Left renal pelvis (tissue), 4 donors: ENCODE measurements around the gene ALPL. TPM values are rescaled to one million over a fixed set of nuclear protein-coding genes. Genes with fewer than 3 reads are reported as not detected.

Experiments used
- DNase-seq, 4 donors: peaks; one replicate each; pipeline ENCODE4 v3.0.0-alpha.2; 2013; ENCODE audit warnings: low read depth in 4 of 4, low spot score in 3 of 4
- polyA plus RNA-seq, 4 donors: library from polyadenylated mRNA; unstranded; fragments of 120-200 nt; gene quantifications; one replicate each; pipeline ENCODE4 v1.2.1, GENCODE V29; 2013; ENCODE audit not compliant: insufficient read length in 4 of 4

The ALPL gene
- polyA plus RNA-seq, 4 donors, result 7.6 to 46.8 (median 28.9) TPM

DNA sequence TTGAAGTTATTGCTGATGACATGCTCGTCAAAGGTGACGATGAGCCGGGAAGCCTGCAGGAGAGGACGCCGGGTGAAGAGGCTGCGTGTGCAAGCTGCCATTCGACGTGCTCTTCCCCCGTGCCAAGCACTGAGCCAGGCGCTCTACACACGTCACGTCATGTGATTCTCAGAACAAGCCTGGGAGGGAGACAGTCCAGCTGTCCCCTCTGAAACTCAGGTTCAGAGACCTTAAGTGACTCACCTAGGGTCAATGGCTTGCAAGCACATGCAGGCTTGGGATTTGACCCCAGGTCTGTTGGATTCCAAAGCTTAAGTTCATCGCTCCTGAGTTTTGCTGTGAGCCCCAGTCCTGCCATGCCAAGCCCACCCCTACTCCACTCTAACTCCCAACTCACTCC, 102.8 kb downstream of the ALPL start:
- no peak for DNase-seq

GRCh38 chr1:21613072-21613867, 104.0 kb downstream of the ALPL start:
- DNase-seq, result no peak

- no peak for DNase-seq
Measured at GRCh38 chr1:21614419-21615115, 105.3 kb downstream of the ALPL start.

GRCh38 chr1:21616372-21616771, 107.1 kb downstream of the ALPL start:
- no peak for DNase-seq

DNA sequence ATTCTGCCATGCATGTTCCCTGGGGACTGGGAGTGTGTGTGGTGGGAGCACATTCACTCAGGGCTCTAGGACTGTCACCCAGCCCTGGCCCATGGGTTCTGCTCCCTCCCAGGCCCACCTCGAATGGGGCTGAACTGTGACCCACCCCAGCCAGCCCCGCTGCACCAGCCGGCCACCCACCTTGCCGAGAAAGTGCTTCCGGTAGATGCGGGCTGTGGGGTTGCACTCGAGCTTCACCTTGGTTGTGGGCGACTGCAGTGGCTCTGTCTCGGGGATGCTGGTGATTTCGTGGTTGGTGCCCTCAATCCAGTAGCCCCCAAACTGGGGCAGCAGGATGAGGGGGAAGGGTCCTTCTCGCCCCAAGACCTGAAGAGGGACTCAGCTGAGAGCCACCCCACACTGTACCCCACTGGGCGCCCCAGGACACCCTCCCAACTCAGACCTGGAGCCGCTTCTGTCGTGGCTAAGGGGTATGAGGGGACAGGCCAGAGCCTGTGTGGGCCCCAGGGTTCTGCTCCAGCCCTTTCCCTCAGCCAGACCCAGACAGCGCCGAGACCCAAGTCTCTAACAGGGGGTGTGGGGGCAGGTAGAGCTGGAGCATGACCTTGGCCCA, 108.0 kb downstream of the ALPL start:
- DNase-seq, result no peak

DNA sequence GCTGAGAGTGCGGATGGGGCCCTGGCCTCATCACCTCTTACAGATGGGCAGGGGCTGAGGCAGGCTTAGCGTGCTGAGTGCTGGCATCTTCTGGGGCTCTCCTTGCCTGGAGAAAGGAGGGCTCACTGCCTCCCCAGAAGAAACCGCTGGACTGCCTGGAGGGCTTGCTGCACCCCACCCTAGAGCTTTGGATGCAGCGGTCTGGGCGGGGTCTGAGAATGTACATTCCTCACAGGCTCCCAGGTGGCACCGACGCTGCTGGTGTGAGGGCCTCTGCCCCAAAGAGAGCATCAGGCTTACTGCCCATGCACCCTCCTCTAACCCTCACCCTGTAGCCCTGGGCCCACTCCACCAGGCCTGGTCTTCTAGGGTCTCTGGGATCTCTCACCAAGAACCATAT, 108.8 kb downstream of the ALPL start:
- DNase-seq, result no peak

DNA sequence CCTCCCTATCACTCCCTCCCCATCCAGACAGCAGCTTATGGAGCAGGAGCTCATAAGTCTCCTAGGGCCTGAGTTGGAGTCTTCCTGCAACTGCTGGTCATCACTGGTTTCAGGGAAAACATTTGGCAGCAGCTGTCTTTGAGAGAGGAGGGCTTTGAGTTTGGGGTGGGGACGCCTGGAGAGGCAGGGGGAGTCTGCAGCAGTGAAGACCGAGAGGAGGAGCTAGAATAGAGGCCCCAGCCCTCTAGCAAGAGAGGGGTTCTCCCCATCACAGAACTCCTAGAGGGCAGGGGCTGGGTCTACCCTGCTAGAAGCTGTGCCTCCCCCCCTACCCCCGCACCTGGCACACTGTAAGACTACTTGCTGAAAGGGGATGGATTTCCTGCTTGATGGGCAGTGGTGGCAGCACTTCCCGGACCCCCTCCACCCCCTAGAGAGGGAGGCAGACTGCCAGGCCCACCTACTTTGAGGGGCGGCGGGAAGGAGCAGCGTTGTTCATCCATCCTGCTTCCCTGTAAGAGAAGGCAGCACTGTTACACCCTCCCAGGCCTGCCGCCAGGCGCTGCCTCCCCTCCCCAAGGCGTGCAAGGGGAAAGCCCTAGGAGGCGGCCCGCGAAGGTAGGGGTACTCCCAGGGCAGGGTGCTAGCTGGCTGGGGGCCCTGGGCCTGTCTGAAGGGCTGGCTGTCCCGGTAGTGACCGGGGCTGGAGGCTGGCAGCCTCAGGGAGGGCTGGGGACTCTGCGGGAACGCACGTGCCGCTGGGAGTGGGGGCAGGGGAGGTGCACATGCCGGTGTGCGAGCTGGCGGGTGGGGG, 109.5 kb downstream of the ALPL start:
- DNase-seq, result no peak

GRCh38 chr1:21619375-21619947, 110.2 kb downstream of the ALPL start:
- DNase-seq, result no peak

DNA sequence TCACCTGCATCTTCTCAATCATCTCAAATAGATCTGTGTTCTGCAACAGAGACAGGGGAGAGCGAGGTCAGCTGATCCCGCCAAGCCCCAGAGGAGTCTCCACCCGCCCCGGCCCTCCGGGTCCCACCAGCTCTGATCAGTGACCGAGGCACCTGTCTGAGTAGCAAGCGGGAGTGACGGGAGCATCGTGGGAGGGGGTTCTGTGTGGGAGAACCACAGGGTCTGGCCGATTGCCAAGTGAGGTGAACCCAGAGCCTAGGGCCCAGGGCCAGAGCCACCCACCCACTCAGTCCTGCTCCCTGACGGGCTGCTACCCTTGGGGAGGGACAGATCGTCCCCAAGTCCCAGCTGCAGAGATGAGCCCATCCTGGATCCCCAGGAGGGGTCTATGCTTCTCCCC, 110.8 kb downstream of the ALPL start:
- no peak for DNase-seq

GRCh38 chr1:21620496-21620895, 111.3 kb downstream of the ALPL start:
- no peak for DNase-seq

GRCh38 chr1:21621051-21621450, 111.8 kb downstream of the ALPL start:
- DNase-seq, result no peak

GRCh38 chr1:21621761-21622436, 112.7 kb downstream of the ALPL start:
- DNase-seq, result no peak

GRCh38 chr1:21622466-21623315, 113.5 kb downstream of the ALPL start:
- DNase-seq, result no peak

DNA sequence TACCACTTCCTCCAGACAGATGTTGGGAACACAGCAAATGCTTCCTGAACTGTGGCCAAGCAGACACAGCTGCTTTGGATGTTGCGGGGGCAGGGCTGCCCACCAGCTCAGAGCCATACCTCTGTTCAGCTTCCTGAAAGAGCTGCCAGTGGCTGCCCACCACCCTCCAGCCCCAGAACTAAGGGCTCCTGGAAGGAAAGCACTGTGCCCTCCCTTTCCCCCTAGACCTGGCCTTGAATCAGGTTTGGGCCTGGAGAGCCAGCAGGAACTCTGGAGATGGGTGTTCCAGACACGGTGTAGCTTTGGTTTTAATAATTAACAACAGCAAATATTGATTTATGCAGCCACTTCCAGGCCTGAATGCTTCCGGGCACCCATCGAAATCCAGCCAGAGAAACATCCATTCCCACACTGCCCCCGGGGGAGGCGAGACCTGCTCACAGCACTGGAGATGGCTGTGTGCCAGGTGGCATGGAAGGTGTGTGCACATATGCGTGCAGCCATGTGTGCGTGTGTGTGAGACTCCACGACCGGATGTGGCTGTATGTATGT, 114.3 kb downstream of the ALPL start:
- no peak for DNase-seq

GRCh38 chr1:21624571-21625389, 115.6 kb downstream of the ALPL start:
- DNase-seq, result no peak

- no peak for DNase-seq
Measured at GRCh38 chr1:21625390-21626190, 116.4 kb downstream of the ALPL start.

DNA sequence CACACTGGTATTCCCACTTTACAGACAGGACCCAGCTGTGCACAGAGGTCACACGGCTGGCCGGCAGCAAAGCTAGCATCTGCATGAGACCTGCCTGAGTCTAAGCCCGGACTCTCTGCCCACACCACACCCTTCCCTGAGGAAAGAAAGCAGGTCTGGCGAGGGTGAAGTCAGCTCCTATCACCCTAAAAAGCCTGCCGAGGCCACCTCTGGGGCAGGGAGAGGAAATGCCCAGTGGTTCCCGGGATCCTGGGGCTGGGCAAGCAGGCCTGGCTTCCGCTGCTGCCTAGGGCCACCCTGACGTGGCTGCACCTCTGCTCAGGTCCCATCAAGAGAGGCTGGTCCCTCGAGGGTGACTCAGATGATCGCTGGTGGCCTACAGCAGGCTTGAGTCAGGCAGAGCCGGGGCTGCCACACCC, 117.7 kb downstream of the ALPL start:
- DNase-seq, result no peak
